GM23338 (cell line): ENCODE measurements around the gene JUP. TPM values are rescaled to one million over a fixed set of nuclear protein-coding genes. Genes with fewer than 3 reads are reported as not detected.
"Not testable (repeated sequence)": the region's sequence is repeated elsewhere in the genome, so short reads cannot be mapped to it uniquely, and the experiment has no call there.

Experiments
- ATAC-seq: fragments of 200-7000 bp; cut with Tn5 transposase; 3 replicates; pipeline ENCODE4 v1.9.1; 2020
- DNase-seq: peaks from one replicate; pipeline ENCODE4 v3.0.0-alpha.2; 2015; ENCODE audit warnings: low spot score
- H2AFZ ChIP-seq: fragments of 200-600 bp; sonication (generic); 2 replicates; pipeline ENCODE4 v1.8.0; 2016; ENCODE audit warnings: antibody characterized with exemption, mild to moderate bottlenecking, moderate library complexity
- H3F3A ChIP-seq: fragments of 200-600 bp; sonication (generic); replicated peaks from 2 replicates; pipeline ENCODE4 v1.8.0; 2017; ENCODE audit warnings: antibody characterized with exemption, mixed run types, low read depth
- H3K27ac ChIP-seq: fragments of 200-600 bp; sonication (generic); 2 replicates; pipeline ENCODE4 v1.6.1; 2016; ENCODE audit warnings: low read depth
- H3K27me3 ChIP-seq: fragments of 200-600 bp; sonication (generic); 2 replicates; pipeline ENCODE4 v1.8.0; 2016; ENCODE audit warnings: mild to moderate bottlenecking, mixed run types, moderate library complexity; ENCODE audit not compliant: insufficient read depth
- H3K36me3 ChIP-seq: fragments of 200-600 bp; sonication (generic); 2 replicates; pipeline ENCODE4 v1.8.0; 2016; ENCODE audit warnings: mild to moderate bottlenecking; ENCODE audit not compliant: insufficient read depth
- H3K4me1 ChIP-seq: fragments of 200-600 bp; sonication (generic); 2 replicates; pipeline ENCODE4 v1.8.0; 2016; ENCODE audit warnings: mild to moderate bottlenecking, moderate library complexity; ENCODE audit not compliant: insufficient read depth
- H3K4me2 ChIP-seq: fragments of 200-600 bp; sonication (generic); 2 replicates; pipeline ENCODE4 v1.7.1; 2017; ENCODE audit warnings: mixed run types
- H3K4me3 ChIP-seq: fragments of 200-600 bp; sonication (generic); 2 replicates; pipeline ENCODE4 v1.6.1; 2016; ENCODE audit warnings: mixed run types
- H3K79me2 ChIP-seq: fragments of 200-600 bp; sonication (generic); replicated peaks from 2 replicates; pipeline ENCODE4 v1.8.0; 2017; ENCODE audit warnings: mild to moderate bottlenecking; ENCODE audit not compliant: insufficient read depth
- H3K9me2 ChIP-seq: fragments of 200-600 bp; sonication (generic); 2 replicates; pipeline ENCODE4 v1.8.0; 2017; ENCODE audit not compliant: insufficient read depth
- H4K20me1 ChIP-seq: fragments of 200-600 bp; sonication (generic); replicated peaks from 2 replicates; pipeline ENCODE4 v1.8.0; 2017; ENCODE audit warnings: mild to moderate bottlenecking; ENCODE audit not compliant: insufficient read depth
- H3K27ac Mint-ChIP-seq: 2 replicates; pipeline ENCODE4 v1.8.0; 2020; ENCODE audit warnings: inconsistent platforms, mild to moderate bottlenecking, moderate library complexity, mixed read lengths
- H3K27me3 Mint-ChIP-seq: 3 replicates; pipeline ENCODE4 v1.8.0; 2022; ENCODE audit warnings: low read depth, mild to moderate bottlenecking, moderate library complexity, mixed read lengths, inconsistent platforms; ENCODE audit not compliant: insufficient read depth, poor library complexity
- H3K36me3 Mint-ChIP-seq: 3 replicates; pipeline ENCODE4 v1.8.0; 2021; ENCODE audit warnings: low read depth, mild to moderate bottlenecking, inconsistent platforms, moderate library complexity, mixed read lengths
- H3K4me1 Mint-ChIP-seq: 3 replicates; pipeline ENCODE4 v1.8.0; 2020; ENCODE audit warnings: mild to moderate bottlenecking, inconsistent platforms, mixed read lengths
- H3K4me3 Mint-ChIP-seq: 3 replicates; pipeline ENCODE4 v1.8.0; 2021; ENCODE audit warnings: moderate library complexity, mild to moderate bottlenecking, inconsistent platforms, mixed read lengths
- H3K9me3 Mint-ChIP-seq: 3 replicates; pipeline ENCODE4 v1.8.0; 2020; ENCODE audit warnings: moderate library complexity, mild to moderate bottlenecking, inconsistent platforms, mixed read lengths
- CTCF ChIP-seq, 2 experiments: fragments of 200-600 bp in 1 of 2; sonication (generic) in 1 of 2; conservative IDR thresholded peaks; 2 replicates each; pipeline versions ENCODE4 v1.5.1 to v1.6.1; 2016 to 2017; ENCODE audit warnings: antibody characterized with exemption in 2 of 2, low read depth in 2 of 2, mild to moderate bottlenecking in 2 of 2, moderate library complexity in 1 of 2
- EZH2 ChIP-seq: fragments of 200-600 bp; sonication (generic); IDR thresholded peaks from one replicate; pipeline ENCODE4 v1.8.0; 2017; ENCODE audit warnings: antibody characterized with exemption, mild to moderate bottlenecking, low read depth; ENCODE audit not compliant: unreplicated experiment
- EZH2phosphoT487 ChIP-seq: fragments of 200-600 bp; sonication (generic); IDR thresholded peaks from one replicate; pipeline ENCODE4 v1.8.1; 2018; ENCODE audit warnings: antibody characterized with exemption; ENCODE audit not compliant: unreplicated experiment
- JUNB ChIP-seq: IDR thresholded peaks from one replicate; pipeline ENCODE4 v1.6.1; 2016; ENCODE audit warnings: antibody characterized with exemption; ENCODE audit not compliant: unreplicated experiment
- NANOG ChIP-seq: IDR thresholded peaks from 2 replicates; pipeline ENCODE4 v1.6.1; 2016; ENCODE audit warnings: antibody characterized with exemption, borderline replicate concordance
- POLR2AphosphoS5 ChIP-seq: IDR thresholded peaks from 2 replicates; pipeline ENCODE4 v1.6.1; 2016; ENCODE audit warnings: antibody characterized with exemption, low read depth
- STAT1 ChIP-seq: IDR thresholded peaks from one replicate; pipeline ENCODE4 v1.6.1; 2016; ENCODE audit warnings: antibody characterized with exemption; ENCODE audit not compliant: unreplicated experiment
- ZNF114 ChIP-seq: fragments of 250-450 bp; sonication (Bioruptor Pico); IDR thresholded peaks from 2 replicates; pipeline ENCODE4 v1.5.0; 2020; ENCODE audit warnings: mild to moderate bottlenecking, moderate library complexity
- ZNF331 ChIP-seq: fragments of 250-450 bp; sonication (Bioruptor Pico); IDR thresholded peaks from 2 replicates; pipeline ENCODE4 v1.5.0; 2020; ENCODE audit warnings: low read depth, mild to moderate bottlenecking, moderate library complexity
- polyA plus RNA-seq: library from polyadenylated mRNA; unstranded; fragments of >200 nt; fragmentation: Nextera tagmentation; extraction: Ambion mirVana; gene quantifications from 2 replicates; pipeline ENCODE4 v1.2.1, GENCODE V29; 2016
- total RNA-seq: library from RNA; depleted of rRNA; stranded (reverse); fragments of >200 nt; shearing (Covaris generic); gene quantifications from 2 replicates; pipeline ENCODE4 v1.2.3, GENCODE V29; 2014
- TF ChIP-seq, protein P1 (sequence below): IDR thresholded peaks from 2 replicates; pipeline ENCODE4 v1.6.1; 2016; ENCODE audit warnings: antibody characterized with exemption
- TF ChIP-seq, protein P2 (sequence below): IDR thresholded peaks from one replicate; pipeline ENCODE4 v1.6.1; 2018; ENCODE audit warnings: antibody characterized with exemption; ENCODE audit not compliant: unreplicated experiment

The JUP gene
- total and polyA plus RNA-seq, 2 experiments from 2014 or later = 45.5 to 177 TPM

DNA sequence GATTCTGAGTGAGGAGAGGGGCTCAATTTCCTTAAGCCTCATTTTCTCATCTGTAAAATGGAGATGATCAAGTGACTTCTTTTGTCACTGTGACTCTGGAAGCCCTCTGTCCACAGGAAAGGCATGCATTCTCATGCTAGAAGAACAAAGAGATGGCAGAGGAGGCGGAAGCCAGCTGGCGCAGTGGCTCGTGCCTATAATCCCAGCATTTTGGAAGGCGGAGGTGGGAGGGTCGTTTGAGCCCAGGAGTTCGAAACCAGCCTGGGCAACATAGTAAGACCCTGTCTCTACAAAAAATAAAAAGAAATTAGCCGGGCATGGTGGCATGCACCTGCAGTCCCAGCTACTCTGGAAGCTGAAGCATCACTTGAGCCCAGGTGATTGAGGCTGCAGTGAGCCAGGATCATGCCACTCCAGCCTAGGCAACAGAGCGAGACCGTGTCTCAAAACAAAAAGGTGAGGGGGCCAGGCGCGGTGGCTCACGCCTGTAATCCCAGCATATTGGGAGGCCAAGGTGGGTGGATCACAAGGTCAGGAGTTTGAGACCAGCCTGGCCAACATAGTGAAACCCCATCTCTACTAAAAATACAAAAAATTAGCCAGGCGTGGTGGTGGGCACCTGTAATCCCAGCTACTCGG is 10.1 kb downstream of the JUP start:
- Histone ChIP-seq H3K4me1 (peaks cover 56% of the 10 kb centered on the region), H3F3A (peaks cover 15% of the 10 kb centered on the region; the same call in 1 of the 2 replicates), H3K4me2 (peak overlapping the region; percentile 69), H3K4me3 (peak overlapping the region; percentile 27; the same call in 1 of the 2 replicates), H3K79me2 (peaks cover 72% of the 10 kb centered on the region), H3K27ac (peak overlapping the region; percentile 88; the same call in 1 of the 2 replicates)
- H2AFZ ChIP-seq, H3K9me2 ChIP-seq, H3K27me3 Mint-ChIP-seq, H4K20me1 ChIP-seq, DNase-seq, H3K27me3 ChIP-seq, ATAC-seq, H3K4me3 Mint-ChIP-seq, H3K9me3 Mint-ChIP-seq, H3K36me3 ChIP-seq: not testable (repeated sequence)
- peaks cover 54% of the 10 kb centered on the region for H3K4me1 Mint-ChIP-seq
- H3K27ac Mint-ChIP-seq = peak overlapping the region; percentile 85
- peaks cover 15% of the 10 kb centered on the region for H3K36me3 Mint-ChIP-seq

DNA sequence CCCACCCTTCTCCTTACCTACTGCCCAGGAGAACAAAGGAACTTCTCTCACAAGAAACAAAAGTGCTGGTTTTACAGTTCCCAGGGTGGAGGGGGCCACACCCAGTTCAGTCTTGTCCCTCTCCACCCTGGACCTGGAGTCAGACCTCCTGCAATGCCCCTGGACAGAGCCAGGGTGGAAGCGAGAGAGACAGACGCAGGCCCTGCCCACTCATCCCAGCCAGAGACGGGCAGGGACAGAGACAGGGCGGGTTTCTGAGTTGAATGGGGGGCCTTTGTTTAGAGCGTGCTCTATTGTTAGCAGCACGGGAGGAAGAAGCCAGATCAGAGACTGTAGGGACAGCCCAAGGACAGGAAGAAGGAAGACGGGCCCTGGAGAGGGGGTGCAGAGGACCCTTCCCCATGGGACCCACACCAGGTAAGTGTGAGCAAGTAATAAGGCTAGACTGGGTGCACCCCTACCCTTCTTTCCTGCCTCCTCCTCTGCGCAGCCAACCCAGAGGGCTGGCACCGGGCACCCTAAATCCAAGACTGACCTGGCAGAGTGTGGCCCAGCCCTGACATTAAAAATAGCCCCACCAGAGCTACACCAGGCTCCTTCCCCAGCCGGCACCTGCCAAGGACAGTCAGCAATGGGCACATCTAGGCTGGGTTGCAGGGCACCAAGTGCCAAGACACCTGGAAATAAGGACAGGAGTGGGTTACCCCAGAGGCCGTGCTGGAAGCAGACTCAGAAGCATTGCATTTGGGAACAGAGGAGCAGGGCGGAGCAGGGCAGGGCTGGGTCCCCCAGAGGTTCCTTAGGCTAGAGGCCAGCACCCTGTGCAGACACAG is 10.9 kb downstream of the JUP start:
- peak; percentile 68 for DNase-seq
- peak overlapping the region; percentile 88; the same call in 1 of the 2 replicates for H3K27ac ChIP-seq
- no peak overlapping the region for H2AFZ ChIP-seq
- H3F3A ChIP-seq = peaks cover 15% of the 10 kb centered on the region; the same call in 1 of the 2 replicates
- peak; percentile 70 for ATAC-seq
- H3K27ac Mint-ChIP-seq = peak overlapping the region; percentile 85
- peaks cover 4% of the 10 kb centered on the region for H4K20me1 ChIP-seq
- peaks cover 65% of the 10 kb centered on the region for H3K79me2 ChIP-seq
- peak overlapping the region; percentile 36; the same call in 1 of the 2 replicates for H3K4me3 ChIP-seq
- peaks cover 21% of the 10 kb centered on the region for H3K36me3 Mint-ChIP-seq
- no peaks in the 10 kb centered on the region for H3K9me2 ChIP-seq
- H3K9me3 Mint-ChIP-seq = no peaks in the 10 kb centered on the region
- no peaks in the 10 kb centered on the region for H3K27me3 ChIP-seq
- H3K4me1 ChIP-seq = peaks cover 56% of the 10 kb centered on the region
- H3K4me1 Mint-ChIP-seq = peaks cover 54% of the 10 kb centered on the region
- H3K36me3 ChIP-seq = no peaks in the 10 kb centered on the region
- peaks cover 9% of the 10 kb centered on the region for H3K27me3 Mint-ChIP-seq
- no peak overlapping the region; the same call in 2 of the 3 replicates for H3K4me3 Mint-ChIP-seq
- peak overlapping the region; percentile 69 for H3K4me2 ChIP-seq
- no peak for TF ChIP-seq ZNF114 (CRISPR knock-in tag)
- TF ChIP-seq CTCF (conservative IDR thresholded peaks at IDR 0.05; ENCODE audit: low read depth in 2 of 2) = no peak
- TF ChIP-seq POLR2AphosphoS5 = no peak
- TF ChIP-seq, protein P1, sequence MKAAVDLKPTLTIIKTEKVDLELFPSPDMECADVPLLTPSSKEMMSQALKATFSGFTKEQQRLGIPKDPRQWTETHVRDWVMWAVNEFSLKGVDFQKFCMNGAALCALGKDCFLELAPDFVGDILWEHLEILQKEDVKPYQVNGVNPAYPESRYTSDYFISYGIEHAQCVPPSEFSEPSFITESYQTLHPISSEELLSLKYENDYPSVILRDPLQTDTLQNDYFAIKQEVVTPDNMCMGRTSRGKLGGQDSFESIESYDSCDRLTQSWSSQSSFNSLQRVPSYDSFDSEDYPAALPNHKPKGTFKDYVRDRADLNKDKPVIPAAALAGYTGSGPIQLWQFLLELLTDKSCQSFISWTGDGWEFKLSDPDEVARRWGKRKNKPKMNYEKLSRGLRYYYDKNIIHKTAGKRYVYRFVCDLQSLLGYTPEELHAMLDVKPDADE = no peak
- TF ChIP-seq JUNB = no peak
- no peak for TF ChIP-seq EZH2phosphoT487
- no peak for TF ChIP-seq ZNF331 (CRISPR knock-in tag)
- no peak for TF ChIP-seq EZH2
- no peak for TF ChIP-seq NANOG
- TF ChIP-seq, protein P2, sequence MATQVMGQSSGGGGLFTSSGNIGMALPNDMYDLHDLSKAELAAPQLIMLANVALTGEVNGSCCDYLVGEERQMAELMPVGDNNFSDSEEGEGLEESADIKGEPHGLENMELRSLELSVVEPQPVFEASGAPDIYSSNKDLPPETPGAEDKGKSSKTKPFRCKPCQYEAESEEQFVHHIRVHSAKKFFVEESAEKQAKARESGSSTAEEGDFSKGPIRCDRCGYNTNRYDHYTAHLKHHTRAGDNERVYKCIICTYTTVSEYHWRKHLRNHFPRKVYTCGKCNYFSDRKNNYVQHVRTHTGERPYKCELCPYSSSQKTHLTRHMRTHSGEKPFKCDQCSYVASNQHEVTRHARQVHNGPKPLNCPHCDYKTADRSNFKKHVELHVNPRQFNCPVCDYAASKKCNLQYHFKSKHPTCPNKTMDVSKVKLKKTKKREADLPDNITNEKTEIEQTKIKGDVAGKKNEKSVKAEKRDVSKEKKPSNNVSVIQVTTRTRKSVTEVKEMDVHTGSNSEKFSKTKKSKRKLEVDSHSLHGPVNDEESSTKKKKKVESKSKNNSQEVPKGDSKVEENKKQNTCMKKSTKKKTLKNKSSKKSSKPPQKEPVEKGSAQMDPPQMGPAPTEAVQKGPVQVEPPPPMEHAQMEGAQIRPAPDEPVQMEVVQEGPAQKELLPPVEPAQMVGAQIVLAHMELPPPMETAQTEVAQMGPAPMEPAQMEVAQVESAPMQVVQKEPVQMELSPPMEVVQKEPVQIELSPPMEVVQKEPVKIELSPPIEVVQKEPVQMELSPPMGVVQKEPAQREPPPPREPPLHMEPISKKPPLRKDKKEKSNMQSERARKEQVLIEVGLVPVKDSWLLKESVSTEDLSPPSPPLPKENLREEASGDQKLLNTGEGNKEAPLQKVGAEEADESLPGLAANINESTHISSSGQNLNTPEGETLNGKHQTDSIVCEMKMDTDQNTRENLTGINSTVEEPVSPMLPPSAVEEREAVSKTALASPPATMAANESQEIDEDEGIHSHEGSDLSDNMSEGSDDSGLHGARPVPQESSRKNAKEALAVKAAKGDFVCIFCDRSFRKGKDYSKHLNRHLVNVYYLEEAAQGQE = no peak
- TF ChIP-seq STAT1 = no peak
